K562 (cell line): ENCODE measurements around the gene HPX. TPM values are rescaled to one million over a fixed set of nuclear protein-coding genes. Genes with fewer than 3 reads are reported as not detected.

Experiments used
- ATAC-seq: fragments of 200-7000 bp; cut with Tn5 transposase; 3 replicates; pipeline ENCODE4 v1.9.1; 2020; ENCODE audit warnings: moderate library complexity
- BruUV-seq: library from RNA; stranded (reverse); fragments of 400-500 nt; replicated peaks from 2 replicates; lab custom pipeline; 2021; lab: Mats Ljungman, UMichigan
- CTCF ChIA-PET: fragments of 300-600 bp; formaldehyde crosslinking; extraction: SDS; loops from one replicate; lab custom pipeline; 2021; ENCODE audit warnings: low intra/inter-chr PET ratio; lab: Yijun Ruan, JAX
- POLR2A ChIA-PET: fragments of 300-600, 350-650 bp; sonication (Branson Sonifier 250); formaldehyde crosslinking; extraction: SDS; loops from one replicate; lab custom pipeline; 2021; ENCODE audit warnings: antibody characterized with exemption, inconsistent platforms; lab: Yijun Ruan, JAX
- DNase-seq, 4 experiments: peaks; one replicate each; pipeline versions ENCODE4 v3.0.0 to v3.0.0-alpha.2; 2011 to 2018; ENCODE audit warnings: low spot score in 3 of 4, mixed read lengths in 3 of 4; ENCODE audit errors: extremely low read depth in 1 of 4
- FAIRE-seq: peaks from 2 replicates; lab custom pipeline; 2011; peaks lifted over from hg19 to GRCh38; lab: Jason Lieb, UNC
- H2AFZ ChIP-seq: 2 replicates; pipeline ENCODE4 v1.6.0; 2011; ENCODE audit warnings: low read depth, low read length, control low read depth, inconsistent platforms
- H3K27ac ChIP-seq: fragments of 200-600 bp; 3 replicates; pipeline ENCODE4 v1.8.0; 2011; ENCODE audit warnings: low read depth, mild to moderate bottlenecking, control low read depth, inconsistent platforms, low read length, moderate library complexity, mixed read lengths; ENCODE audit errors: extremely low read depth
- H3K27me3 ChIP-seq, 2 experiments: fragments of 300-600 bp in 1 of 2; 2 replicates in 1 of 2; 3 replicates in 1 of 2; pipeline versions ENCODE4 v1.6.0 to v1.8.0; 2011; ENCODE audit warnings: inconsistent platforms in 2 of 2, low read length in 2 of 2, mild to moderate bottlenecking in 1 of 2, mixed read lengths in 1 of 2, moderate library complexity in 1 of 2; ENCODE audit not compliant: control insufficient read depth in 2 of 2, insufficient read depth in 2 of 2
- H3K36me3 ChIP-seq: fragments of 300-600 bp; 3 replicates; pipeline ENCODE4 v1.8.0; 2011; ENCODE audit warnings: mild to moderate bottlenecking, low read length, inconsistent platforms; ENCODE audit not compliant: control insufficient read depth, insufficient read depth
- H3K4me1 ChIP-seq, 2 experiments: fragments of 200-600 bp in 1 of 2; replicated peaks in 1 of 2; 2 replicates in 1 of 2; 3 replicates in 1 of 2; pipeline versions ENCODE4 v1.5.1 to v1.8.0; 2011; ENCODE audit warnings: inconsistent platforms in 2 of 2, low read length in 2 of 2, mild to moderate bottlenecking in 1 of 2, mixed read lengths in 1 of 2, moderate library complexity in 1 of 2; ENCODE audit not compliant: control insufficient read depth in 2 of 2, insufficient read depth in 2 of 2
- H3K4me2 ChIP-seq: 2 replicates; pipeline ENCODE4 v1.6.1; 2011; ENCODE audit warnings: low read length, control low read depth, inconsistent platforms, mixed read lengths; ENCODE audit not compliant: insufficient read depth
- H3K4me3 ChIP-seq: fragments of 200-600 bp; sonication (generic), shearing (Covaris generic); 2 replicates; pipeline ENCODE4 v1.5.1; 2016; ENCODE audit warnings: control low read depth, inconsistent platforms
- H3K79me2 ChIP-seq: fragments of 200-600 bp; 3 replicates; pipeline ENCODE4 v1.8.0; 2011; ENCODE audit warnings: low read length, inconsistent platforms; ENCODE audit not compliant: control insufficient read depth, insufficient read depth
- H3K9ac ChIP-seq, 2 experiments: 2 replicates each; pipeline versions ENCODE4 v1.6.0 to v1.6.1; 2011; ENCODE audit warnings: low read depth in 2 of 2, low read length in 2 of 2, control low read depth in 1 of 2, inconsistent platforms in 1 of 2, mild to moderate bottlenecking in 1 of 2, mixed read lengths in 1 of 2; ENCODE audit not compliant: insufficient read depth in 1 of 2
- H3K9me1 ChIP-seq: one replicate; pipeline ENCODE4 v1.6.0; 2011; ENCODE audit warnings: inconsistent platforms, mild to moderate bottlenecking, low read length, moderate library complexity; ENCODE audit not compliant: control insufficient read depth, insufficient read depth
- H3K9me3 ChIP-seq: replicated peaks from 2 replicates; pipeline ENCODE4 v1.5.1; 2011; ENCODE audit warnings: low read depth, low read length, inconsistent platforms; ENCODE audit not compliant: control insufficient read depth, insufficient read depth
- H4K20me1 ChIP-seq: replicated peaks from 2 replicates; pipeline ENCODE4 v1.6.1; 2011; ENCODE audit warnings: low read length, inconsistent platforms, mixed read lengths; ENCODE audit not compliant: control insufficient read depth, insufficient read depth
- CBX1 ChIP-seq: sonication (generic); IDR thresholded peaks from 2 replicates; pipeline ENCODE4 v1.6.1; 2016; ENCODE audit warnings: antibody characterized with exemption, low read depth, mild to moderate bottlenecking
- EGR1 ChIP-seq: fragments of 450-650 bp; conservative IDR thresholded peaks from 2 replicates; pipeline ENCODE4 v1.6.1; 2017; ENCODE audit warnings: mild to moderate bottlenecking
- GABPB1 ChIP-seq: sonication (generic); formaldehyde crosslinking; IDR thresholded peaks from 2 replicates; pipeline ENCODE4 v1.8.0; 2022; ENCODE audit warnings: mild to moderate bottlenecking, missing genetic modification reagents
- ZFX ChIP-seq: sonication (generic); formaldehyde crosslinking; IDR thresholded peaks from 2 replicates; pipeline ENCODE4 v1.8.0; 2022; ENCODE audit warnings: mild to moderate bottlenecking, missing genetic modification reagents, moderate library complexity
- WGBS: fragments of 100-300 bp; shearing (Covaris generic); methylation state at CpG from one replicate; pipeline ENCODE4 v1.1.6; 2016; ENCODE audit warnings: low coverage, mixed read lengths; ENCODE audit not compliant: insufficient coverage; ENCODE audit errors: missing lambda C conversion rate; 5-methylcytosine and 5-hydroxymethylcytosine counted together
- in situ Hi-C: fragments of 300-500 bp; cut with MboI; formaldehyde crosslinking; loops from 4 replicates; pipeline ENCODE4 v1.15.0; 2018; ENCODE audit warnings: inconsistent platforms, mixed read lengths
- intact Hi-C: fragments of 100-400 bp; cut with micrococcal nuclease; formaldehyde crosslinking; loops from 2 replicates; pipeline ENCODE4 v1.14.2; 2022
- polyA plus RNA-seq, 8 experiments: library from polyadenylated mRNA; depleted of rRNA in 4 of 8; stranded (reverse) in 5 of 8; unstranded in 3 of 8; fragments of >200 nt; fragmentation: Nextera tagmentation in 2 of 8; fragmentation: Illumina TruSeq in 1 of 8; extraction: Ambion mirVana in 2 of 8; extraction: Trizol in 1 of 8; gene quantifications; 2 replicates each; pipeline versions ENCODE4 v1.2.1 to v1.2.3, GENCODE V29; 2011 to 2014; ENCODE audit warnings: inconsistent platforms in 1 of 8, missing spikeins in 1 of 8
- total RNA-seq, 7 experiments: library from RNA; depleted of rRNA in 6 of 7; stranded (reverse); fragments of >200 nt in 6 of 7; fragmentation: Illumina TruSeq in 2 of 7; extraction: Trizol in 2 of 7; gene quantifications; 2 replicates each; pipeline versions ENCODE4 v1.2.1 to v1.2.3, GENCODE V29; 2011 to 2021; ENCODE audit warnings: low replicate concordance in 1 of 7
- TF ChIP-seq, protein P1 (sequence below), 2 experiments: fragments of 450-650 bp; IDR thresholded peaks; 2 replicates each; pipeline ENCODE4 v1.6.1; 2018; ENCODE audit warnings: mild to moderate bottlenecking in 2 of 2, low read depth in 1 of 2; ENCODE audit not compliant: partially characterized antibody in 2 of 2
- TF ChIP-seq, protein P2 (sequence below): fragments of 450-650 bp; formaldehyde crosslinking; IDR thresholded peaks from 2 replicates; pipeline ENCODE4 v1.4.0; 2020; ENCODE audit warnings: mild to moderate bottlenecking, moderate library complexity
- TF ChIP-seq, protein P3 (sequence below): fragments of 450-650 bp; IDR thresholded peaks from 2 replicates; pipeline ENCODE4 v1.7.1; 2018; ENCODE audit warnings: mild to moderate bottlenecking, low read depth; ENCODE audit not compliant: partially characterized antibody

Gene HPX
- total and polyA plus RNA-seq, 9 of the 15 experiments (the other 6 are each of a cell fraction or from before 2014, with no cell fraction given): 0.12 to 1.2 (median 0.49) TPM; not detected in 1

DNA sequence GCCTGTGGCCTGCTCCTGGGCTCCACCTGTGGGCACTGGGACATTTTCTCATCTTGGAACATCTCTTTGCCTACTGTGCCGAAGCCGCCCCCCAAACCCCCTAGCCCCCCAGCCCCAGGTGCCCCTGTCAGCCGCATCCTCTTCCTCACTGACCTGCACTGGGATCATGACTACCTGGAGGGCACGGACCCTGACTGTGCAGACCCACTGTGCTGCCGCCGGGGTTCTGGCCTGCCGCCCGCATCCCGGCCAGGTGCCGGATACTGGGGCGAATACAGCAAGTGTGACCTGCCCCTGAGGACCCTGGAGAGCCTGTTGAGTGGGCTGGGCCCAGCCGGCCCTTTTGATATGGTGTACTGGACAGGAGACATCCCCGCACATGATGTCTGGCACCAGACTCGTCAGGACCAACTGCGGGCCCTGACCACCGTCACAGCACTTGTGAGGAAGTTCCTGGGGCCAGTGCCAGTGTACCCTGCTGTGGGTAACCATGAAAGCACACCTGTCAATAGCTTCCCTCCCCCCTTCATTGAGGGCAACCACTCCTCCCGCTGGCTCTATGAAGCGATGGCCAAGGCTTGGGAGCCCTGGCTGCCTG is 49.2 kb downstream of the HPX start (continued):
- TF ChIP-seq, protein P1, sequence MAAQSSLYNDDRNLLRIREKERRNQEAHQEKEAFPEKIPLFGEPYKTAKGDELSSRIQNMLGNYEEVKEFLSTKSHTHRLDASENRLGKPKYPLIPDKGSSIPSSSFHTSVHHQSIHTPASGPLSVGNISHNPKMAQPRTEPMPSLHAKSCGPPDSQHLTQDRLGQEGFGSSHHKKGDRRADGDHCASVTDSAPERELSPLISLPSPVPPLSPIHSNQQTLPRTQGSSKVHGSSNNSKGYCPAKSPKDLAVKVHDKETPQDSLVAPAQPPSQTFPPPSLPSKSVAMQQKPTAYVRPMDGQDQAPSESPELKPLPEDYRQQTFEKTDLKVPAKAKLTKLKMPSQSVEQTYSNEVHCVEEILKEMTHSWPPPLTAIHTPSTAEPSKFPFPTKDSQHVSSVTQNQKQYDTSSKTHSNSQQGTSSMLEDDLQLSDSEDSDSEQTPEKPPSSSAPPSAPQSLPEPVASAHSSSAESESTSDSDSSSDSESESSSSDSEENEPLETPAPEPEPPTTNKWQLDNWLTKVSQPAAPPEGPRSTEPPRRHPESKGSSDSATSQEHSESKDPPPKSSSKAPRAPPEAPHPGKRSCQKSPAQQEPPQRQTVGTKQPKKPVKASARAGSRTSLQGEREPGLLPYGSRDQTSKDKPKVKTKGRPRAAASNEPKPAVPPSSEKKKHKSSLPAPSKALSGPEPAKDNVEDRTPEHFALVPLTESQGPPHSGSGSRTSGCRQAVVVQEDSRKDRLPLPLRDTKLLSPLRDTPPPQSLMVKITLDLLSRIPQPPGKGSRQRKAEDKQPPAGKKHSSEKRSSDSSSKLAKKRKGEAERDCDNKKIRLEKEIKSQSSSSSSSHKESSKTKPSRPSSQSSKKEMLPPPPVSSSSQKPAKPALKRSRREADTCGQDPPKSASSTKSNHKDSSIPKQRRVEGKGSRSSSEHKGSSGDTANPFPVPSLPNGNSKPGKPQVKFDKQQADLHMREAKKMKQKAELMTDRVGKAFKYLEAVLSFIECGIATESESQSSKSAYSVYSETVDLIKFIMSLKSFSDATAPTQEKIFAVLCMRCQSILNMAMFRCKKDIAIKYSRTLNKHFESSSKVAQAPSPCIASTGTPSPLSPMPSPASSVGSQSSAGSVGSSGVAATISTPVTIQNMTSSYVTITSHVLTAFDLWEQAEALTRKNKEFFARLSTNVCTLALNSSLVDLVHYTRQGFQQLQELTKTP (IDR thresholded peaks at IDR 0.05; ENCODE audit: low read depth in 1 of 2, partially characterized antibody in 2 of 2): no peak

DNA sequence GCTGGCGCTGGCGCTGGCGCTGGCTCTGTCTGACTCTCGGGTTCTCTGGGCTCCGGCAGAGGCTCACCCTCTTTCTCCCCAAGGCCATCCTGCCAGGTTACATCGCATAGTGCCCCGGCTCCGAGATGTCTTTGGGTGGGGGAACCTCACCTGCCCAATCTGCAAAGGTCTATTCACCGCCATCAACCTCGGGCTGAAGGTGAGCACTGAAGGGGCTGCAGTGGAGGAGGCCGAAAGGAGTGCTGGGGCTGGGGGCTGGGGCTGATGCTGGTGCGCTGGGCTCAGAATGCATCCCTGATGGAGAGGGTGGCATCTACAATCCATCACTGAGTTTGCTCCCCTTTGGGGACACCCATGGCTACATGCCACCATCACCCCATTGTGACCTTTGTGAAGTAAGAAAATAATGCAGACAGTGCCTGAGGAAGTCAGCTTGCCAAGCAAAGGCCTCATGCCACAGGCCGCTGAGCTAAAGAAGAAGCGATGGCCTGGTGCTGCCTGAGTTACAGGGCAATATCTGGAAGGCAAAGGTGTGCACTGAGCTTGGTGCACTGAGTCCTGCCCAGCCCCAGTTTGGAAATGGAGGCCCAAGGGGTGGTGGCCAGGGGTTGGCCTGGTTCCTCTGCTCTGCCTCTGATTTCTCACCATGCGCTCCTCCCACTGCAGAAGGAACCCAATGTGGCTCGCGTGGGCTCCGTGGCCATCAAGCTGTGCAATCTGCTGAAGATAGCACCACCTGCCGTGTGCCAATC is 49.9 kb downstream of the HPX start:
- Histone ChIP-seq H3K79me2 (0 out of 3 replicates have a peak, but pooled peaks cover 7% of the 10 kb centered on the region), H3K4me3 (peak overlapping the region; percentile 73), H3K9me1 (no peaks in the 10 kb centered on the region), H3K9ac (peak overlapping the region; percentile 67 to 95), H3K9me3 (no peaks in the 10 kb centered on the region), H4K20me1 (no peaks in the 10 kb centered on the region), H3K27ac (peak overlapping the region; percentile 52; the same call in 2 of the 3 replicates), H2AFZ (peak overlapping the region; percentile 95), H3K4me1 (peaks cover 22 to 32% of the 10 kb centered on the region in 2 experiments), H3K27me3 (no peaks in the 10 kb centered on the region), H3K36me3 (no peaks in the 10 kb centered on the region), H3K4me2 (peak overlapping the region; percentile 87)
- DNase-seq (no peak), ATAC-seq (no peak), FAIRE-seq (no peak)
- intact Hi-C loops (no loop called here), in situ Hi-C loops (no loop called here)
- POLR2A ChIA-PET: interaction anchor here (0.6 to 1.1 kb wide), 3 partner anchors 8 to 589 kb away, joined by 3 to 7 read pairs (median 4); no protein-coding TSS in a partner anchor
- peak; percentile 5; the same call in 1 of the 2 replicates for TF ChIP-seq GABPB1 (CRISPR knock-in tag)
- TF ChIP-seq CBX1: peak; percentile 4; the same call in 1 of the 2 replicates
- peak; percentile 47 for TF ChIP-seq ZFX
- TF ChIP-seq, protein P2, sequence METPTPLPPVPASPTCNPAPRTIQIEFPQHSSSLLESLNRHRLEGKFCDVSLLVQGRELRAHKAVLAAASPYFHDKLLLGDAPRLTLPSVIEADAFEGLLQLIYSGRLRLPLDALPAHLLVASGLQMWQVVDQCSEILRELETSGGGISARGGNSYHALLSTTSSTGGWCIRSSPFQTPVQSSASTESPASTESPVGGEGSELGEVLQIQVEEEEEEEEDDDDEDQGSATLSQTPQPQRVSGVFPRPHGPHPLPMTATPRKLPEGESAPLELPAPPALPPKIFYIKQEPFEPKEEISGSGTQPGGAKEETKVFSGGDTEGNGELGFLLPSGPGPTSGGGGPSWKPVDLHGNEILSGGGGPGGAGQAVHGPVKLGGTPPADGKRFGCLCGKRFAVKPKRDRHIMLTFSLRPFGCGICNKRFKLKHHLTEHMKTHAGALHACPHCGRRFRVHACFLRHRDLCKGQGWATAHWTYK (CRISPR knock-in tag): 0 out of 2 replicates have a peak, but pooled peaks have one; percentile 48
- TF ChIP-seq, protein P3, sequence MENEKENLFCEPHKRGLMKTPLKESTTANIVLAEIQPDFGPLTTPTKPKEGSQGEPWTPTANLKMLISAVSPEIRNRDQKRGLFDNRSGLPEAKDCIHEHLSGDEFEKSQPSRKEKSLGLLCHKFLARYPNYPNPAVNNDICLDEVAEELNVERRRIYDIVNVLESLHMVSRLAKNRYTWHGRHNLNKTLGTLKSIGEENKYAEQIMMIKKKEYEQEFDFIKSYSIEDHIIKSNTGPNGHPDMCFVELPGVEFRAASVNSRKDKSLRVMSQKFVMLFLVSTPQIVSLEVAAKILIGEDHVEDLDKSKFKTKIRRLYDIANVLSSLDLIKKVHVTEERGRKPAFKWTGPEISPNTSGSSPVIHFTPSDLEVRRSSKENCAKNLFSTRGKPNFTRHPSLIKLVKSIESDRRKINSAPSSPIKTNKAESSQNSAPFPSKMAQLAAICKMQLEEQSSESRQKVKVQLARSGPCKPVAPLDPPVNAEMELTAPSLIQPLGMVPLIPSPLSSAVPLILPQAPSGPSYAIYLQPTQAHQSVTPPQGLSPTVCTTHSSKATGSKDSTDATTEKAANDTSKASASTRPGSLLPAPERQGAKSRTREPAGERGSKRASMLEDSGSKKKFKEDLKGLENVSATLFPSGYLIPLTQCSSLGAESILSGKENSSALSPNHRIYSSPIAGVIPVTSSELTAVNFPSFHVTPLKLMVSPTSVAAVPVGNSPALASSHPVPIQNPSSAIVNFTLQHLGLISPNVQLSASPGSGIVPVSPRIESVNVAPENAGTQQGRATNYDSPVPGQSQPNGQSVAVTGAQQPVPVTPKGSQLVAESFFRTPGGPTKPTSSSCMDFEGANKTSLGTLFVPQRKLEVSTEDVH: no peak
- no peak for TF ChIP-seq EGR1
- CTCF ChIA-PET: no interaction called here
- TSS peak; percentile 86 for BruUV-seq
- WGBS: 29% methylated on average over 16 of the region's 19 CpGs
